Cardiac muscle cell (in vitro differentiated cells and primary cell): ENCODE data around the gene HAUS1. TPM values are rescaled to one million over a fixed set of nuclear protein-coding genes. Genes with fewer than 3 reads are reported as not detected.
A peak's percentile ranks its signal among the peaks of the same experiment; 100 is the strongest.

Experiments used
- DNase-seq, 2 donors: peaks; one replicate each; pipeline versions ENCODE4 v3.0.0 to v3.0.0-alpha.2; 2010 to 2017; ENCODE audit warnings: low read depth in 1 of 2, low spot score in 1 of 2
- H3K27ac ChIP-seq: fragments of 200-600 bp; sonication (generic); 2 replicates; pipeline ENCODE4 v1.5.1; 2016
- H3K27me3 ChIP-seq: fragments of 200-600 bp; sonication (generic); 2 replicates; pipeline ENCODE4 v1.6.0; 2016; ENCODE audit warnings: control low read depth
- H3K36me3 ChIP-seq: fragments of 200-600 bp; sonication (generic); 2 replicates; pipeline ENCODE4 v1.5.1; 2016; ENCODE audit warnings: control low read depth
- H3K4me1 ChIP-seq: fragments of 200-600 bp; sonication (generic); 2 replicates; pipeline ENCODE4 v1.8.1; 2017; ENCODE audit warnings: low read depth, mild to moderate bottlenecking, mixed run types
- H3K4me3 ChIP-seq: fragments of 200-600 bp; sonication (generic); 2 replicates; pipeline ENCODE4 v1.5.1; 2016; ENCODE audit warnings: mild to moderate bottlenecking
- H3K9me3 ChIP-seq: fragments of 200-600 bp; sonication (generic); 2 replicates; pipeline ENCODE4 v1.5.1; 2017; ENCODE audit warnings: low read depth, mild to moderate bottlenecking, control low read depth
- CTCF ChIP-seq: IDR thresholded peaks from 2 replicates; pipeline ENCODE4 v1.5.1; 2012; ENCODE audit warnings: low read depth, mild to moderate bottlenecking, low read length
- polyA plus RNA-seq: library from polyadenylated mRNA; unstranded; fragments of >200 nt; fragmentation: Nextera tagmentation; extraction: Ambion mirVana; gene quantifications from 2 replicates; pipeline ENCODE4 v1.2.1, GENCODE V29; 2016
- total RNA-seq: library from RNA; depleted of rRNA; stranded (reverse); fragments of >200 nt; gene quantifications from 2 replicates; pipeline ENCODE4 v1.2.3, GENCODE V29; 2016

Gene HAUS1
- total and polyA plus RNA-seq, 2 experiments from 2014 or later: 34.8 to 74.2 TPM

GRCh38 chr18:46152808-46153617, 48.8 kb downstream of the HAUS1 start:
- peak overlapping the region; percentile 34 for H3K27ac ChIP-seq
- no peaks in the 10 kb centered on the region for H3K36me3 ChIP-seq
- no peak overlapping the region for H3K4me3 ChIP-seq
- H3K4me1 ChIP-seq: peaks cover 13% of the 10 kb centered on the region
- peak in 1 of 2 donors; percentile 48 for DNase-seq
- no peaks in the 10 kb centered on the region for H3K27me3 ChIP-seq
- H3K9me3 ChIP-seq: no peaks in the 10 kb centered on the region
- TF ChIP-seq CTCF: no peak

GRCh38 chr18:46155641-46156051, 51.5 kb downstream of the HAUS1 start:
- no peak for TF ChIP-seq CTCF
- H3K27ac ChIP-seq: no peak overlapping the region

GRCh38 chr18:46156124-46156745, 52.0 kb downstream of the HAUS1 start:
- Histone ChIP-seq H3K36me3 (no peaks in the 10 kb centered on the region), H3K9me3 (no peaks in the 10 kb centered on the region), H3K4me3 (no peak overlapping the region), H3K4me1 (peaks cover 13% of the 10 kb centered on the region), H3K27ac (no peak overlapping the region), H3K27me3 (no peaks in the 10 kb centered on the region)
- no peak for DNase-seq
- TF ChIP-seq CTCF: no peak

More at GRCh38 chr18:46155641-46156051, 51.5 kb downstream of the HAUS1 start:
- Histone ChIP-seq H3K9me3 (no peaks in the 10 kb centered on the region), H3K27me3 (no peaks in the 10 kb centered on the region), H3K36me3 (no peaks in the 10 kb centered on the region), H3K4me3 (no peak overlapping the region), H3K4me1 (peaks cover 13% of the 10 kb centered on the region)
- DNase-seq: peak in 1 of 2 donors; percentile 81

- peaks cover 13% of the 10 kb centered on the region for H3K4me1 ChIP-seq
- no peak for TF ChIP-seq CTCF
- H3K36me3 ChIP-seq: no peaks in the 10 kb centered on the region
These were observed 52.7 kb downstream of the HAUS1 start for GRCh38 chr18:46156843-46157242.

GRCh38 chr18:46158499-46158898, 54.3 kb downstream of the HAUS1 start:
- Histone ChIP-seq H3K27ac (peak overlapping the region; percentile 54), H3K27me3 (no peaks in the 10 kb centered on the region), H3K36me3 (no peaks in the 10 kb centered on the region), H3K4me1 (peaks cover 3% of the 10 kb centered on the region), H3K4me3 (no peak overlapping the region), H3K9me3 (no peaks in the 10 kb centered on the region)
- TF ChIP-seq CTCF: no peak
- peak in 1 of 2 donors; percentile 30 for DNase-seq

More at GRCh38 chr18:46156843-46157242, 52.7 kb downstream of the HAUS1 start:
- Histone ChIP-seq H3K27ac (no peak overlapping the region), H3K4me3 (no peak overlapping the region), H3K9me3 (no peaks in the 10 kb centered on the region), H3K27me3 (no peaks in the 10 kb centered on the region)
- DNase-seq: no peak
